Mesenchymal stem cell (in vitro differentiated cells and primary cell): ENCODE data around the gene FAM169A.
"Not testable (repeated sequence)": the region's sequence is repeated elsewhere in the genome, so short reads cannot be mapped to it uniquely, and the experiment has no call there.

Experiments used
- DNase-seq: peaks from one replicate; pipeline ENCODE4 v3.0.0-alpha.2; 2013
- H2AFZ ChIP-seq: one replicate; pipeline ENCODE4 v1.6.1; 2013; ENCODE audit warnings: low read depth, mild to moderate bottlenecking, control low read depth, inconsistent platforms, low read length, moderate library complexity
- H2AK5ac ChIP-seq: 2 replicates; pipeline ENCODE4 v1.6.1; 2013; ENCODE audit warnings: low read length, moderate library complexity, mild to moderate bottlenecking, inconsistent platforms; ENCODE audit not compliant: severe bottlenecking
- H2BK120ac ChIP-seq: one replicate; pipeline ENCODE4 v1.6.1; 2013; ENCODE audit warnings: low read depth, mild to moderate bottlenecking, inconsistent platforms, low read length, moderate library complexity
- H2BK12ac ChIP-seq, 2 experiments: one replicate each; pipeline ENCODE4 v1.6.1; 2013; ENCODE audit warnings: inconsistent platforms in 2 of 2, low read length in 2 of 2, mild to moderate bottlenecking in 2 of 2, moderate library complexity in 2 of 2, control low read depth in 1 of 2
- H2BK15ac ChIP-seq: one replicate; pipeline ENCODE4 v1.6.1; 2013; ENCODE audit warnings: mild to moderate bottlenecking, low read depth, inconsistent platforms; ENCODE audit not compliant: poor library complexity, severe bottlenecking
- H2BK5ac ChIP-seq: 2 replicates; pipeline ENCODE4 v1.6.1; 2013; ENCODE audit warnings: low read depth, mild to moderate bottlenecking, low read length, control low read depth, inconsistent platforms; ENCODE audit not compliant: poor library complexity, severe bottlenecking
- H3K14ac ChIP-seq, 2 experiments: one replicate each; pipeline ENCODE4 v1.6.1; 2013; ENCODE audit warnings: inconsistent platforms in 2 of 2, low read length in 2 of 2, control low read depth in 1 of 2, mild to moderate bottlenecking in 1 of 2, moderate library complexity in 1 of 2
- H3K18ac ChIP-seq, 2 experiments: one replicate each; pipeline ENCODE4 v1.6.1; 2013; ENCODE audit warnings: inconsistent platforms in 2 of 2, low read length in 2 of 2, control low read depth in 1 of 2, low read depth in 1 of 2, mild to moderate bottlenecking in 1 of 2
- H3K23ac ChIP-seq, 2 experiments: one replicate each; pipeline ENCODE4 v1.6.1; 2013; ENCODE audit warnings: inconsistent platforms in 2 of 2, low read length in 2 of 2, mild to moderate bottlenecking in 2 of 2, moderate library complexity in 2 of 2, control low read depth in 1 of 2
- H3K27ac ChIP-seq: 2 replicates; pipeline ENCODE4 v1.5.1; 2013; ENCODE audit warnings: mild to moderate bottlenecking, moderate library complexity, low read length, control low read depth, inconsistent platforms; ENCODE audit not compliant: poor library complexity, severe bottlenecking
- H3K27me3 ChIP-seq, 2 experiments: 2 replicates each; pipeline versions ENCODE4 v1.6.1 to v1.7.0; 2013; ENCODE audit warnings: low read length in 2 of 2, mild to moderate bottlenecking in 2 of 2, moderate library complexity in 2 of 2, control low read depth in 1 of 2, inconsistent platforms in 1 of 2; ENCODE audit not compliant: control insufficient read depth in 1 of 2, insufficient read depth in 1 of 2
- H3K36me3 ChIP-seq, 2 experiments: 2 replicates each; pipeline versions ENCODE4 v1.6.1 to v1.7.0; 2013; ENCODE audit warnings: low read length in 2 of 2, control low read depth in 1 of 2, inconsistent platforms in 1 of 2, low read depth in 1 of 2, mild to moderate bottlenecking in 1 of 2; ENCODE audit not compliant: insufficient read depth in 2 of 2, control insufficient read depth in 1 of 2
- H3K4ac ChIP-seq, 2 experiments: one replicate each; pipeline ENCODE4 v1.6.1; 2013; ENCODE audit warnings: inconsistent platforms in 2 of 2, low read length in 2 of 2, mild to moderate bottlenecking in 2 of 2, moderate library complexity in 2 of 2, control low read depth in 1 of 2, low read depth in 1 of 2
- H3K4me1 ChIP-seq: 2 replicates; pipeline ENCODE4 v1.6.1; 2013; ENCODE audit warnings: low read depth, low read length, control low read depth; ENCODE audit not compliant: control insufficient read depth, insufficient read depth
- H3K4me2 ChIP-seq: 2 replicates; pipeline ENCODE4 v1.6.1; 2013; ENCODE audit warnings: low read length, mild to moderate bottlenecking, inconsistent platforms; ENCODE audit not compliant: poor library complexity, severe bottlenecking
- H3K4me3 ChIP-seq, 2 experiments: 2 replicates each; pipeline versions ENCODE4 v1.5.1 to v1.7.0; 2013; ENCODE audit warnings: low read length in 2 of 2, mild to moderate bottlenecking in 2 of 2, control low read depth in 1 of 2, low read depth in 1 of 2; ENCODE audit not compliant: insufficient read depth in 1 of 2
- H3K79me1 ChIP-seq: replicated peaks from 2 replicates; pipeline ENCODE4 v1.6.1; 2013; ENCODE audit warnings: mild to moderate bottlenecking, control low read depth, low read length, inconsistent platforms; ENCODE audit not compliant: poor library complexity, severe bottlenecking
- H3K9ac ChIP-seq: 2 replicates; pipeline ENCODE4 v1.7.0; 2013; ENCODE audit warnings: mild to moderate bottlenecking, low read length, moderate library complexity
- H3K9me3 ChIP-seq: 2 replicates; pipeline ENCODE4 v1.7.0; 2013; ENCODE audit warnings: mild to moderate bottlenecking, low read length; ENCODE audit not compliant: control insufficient read depth
- H4K8ac ChIP-seq: one replicate; pipeline ENCODE4 v1.6.1; 2013; ENCODE audit warnings: inconsistent platforms, mild to moderate bottlenecking, low read length, moderate library complexity
- H4K91ac ChIP-seq: one replicate; pipeline ENCODE4 v1.6.1; 2013; ENCODE audit warnings: mild to moderate bottlenecking, low read length, inconsistent platforms
- WGBS: methylation state at CpG from one replicate; pipeline ENCODE4 v1.1.7; 2013; ENCODE audit warnings: mixed read lengths; 5-methylcytosine and 5-hydroxymethylcytosine counted together

Gene FAM169A

DNA sequence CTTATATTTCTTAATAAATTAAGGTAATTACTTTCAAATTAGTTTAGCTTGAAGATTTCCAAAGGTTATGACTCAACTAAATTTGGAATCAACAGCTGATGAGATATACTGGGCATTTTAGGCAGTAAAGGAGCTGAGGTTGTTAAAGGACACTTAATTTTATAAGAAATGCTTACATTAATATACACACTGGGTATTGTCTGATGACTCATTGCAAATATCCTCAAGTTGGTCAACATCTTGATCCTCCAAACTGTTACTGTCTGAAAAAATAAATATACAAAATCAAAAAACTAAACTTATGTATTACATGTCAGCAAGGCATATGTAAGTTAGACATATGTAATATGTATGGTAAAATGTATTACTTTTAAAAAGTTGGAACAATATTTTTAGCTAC is 102.7 kb downstream of the FAM169A start:
- no peak overlapping the region for H3K18ac ChIP-seq
- no peaks in the 10 kb centered on the region for H3K9me3 ChIP-seq
- H3K4me3 ChIP-seq: no peak overlapping the region
- no peak overlapping the region for H2AK5ac ChIP-seq
- no peaks in the 10 kb centered on the region for H3K27me3 ChIP-seq
- H2BK5ac ChIP-seq: no peak overlapping the region
- H3K4me1 ChIP-seq: peaks cover 9% of the 10 kb centered on the region
- H4K8ac ChIP-seq: no peak overlapping the region
- peak overlapping the region; percentile 52 for H3K9ac ChIP-seq
- DNase-seq: peak; percentile 15
- peaks cover 0 to 35% of the 10 kb centered on the region in 2 experiments for H3K36me3 ChIP-seq
- H4K91ac ChIP-seq: no peak overlapping the region
- H2BK15ac ChIP-seq: no peak overlapping the region
- H3K4me2 ChIP-seq: no peak overlapping the region
- peaks cover 23% of the 10 kb centered on the region for H3K79me1 ChIP-seq
- no peak overlapping the region for H3K14ac ChIP-seq
- H3K4ac ChIP-seq: no peak overlapping the region
- no peak overlapping the region for H2BK12ac ChIP-seq
- no peak overlapping the region for H3K23ac ChIP-seq
- no peak overlapping the region for H3K27ac ChIP-seq
- no peak overlapping the region for H2AFZ ChIP-seq
- no peak overlapping the region for H2BK120ac ChIP-seq

DNA sequence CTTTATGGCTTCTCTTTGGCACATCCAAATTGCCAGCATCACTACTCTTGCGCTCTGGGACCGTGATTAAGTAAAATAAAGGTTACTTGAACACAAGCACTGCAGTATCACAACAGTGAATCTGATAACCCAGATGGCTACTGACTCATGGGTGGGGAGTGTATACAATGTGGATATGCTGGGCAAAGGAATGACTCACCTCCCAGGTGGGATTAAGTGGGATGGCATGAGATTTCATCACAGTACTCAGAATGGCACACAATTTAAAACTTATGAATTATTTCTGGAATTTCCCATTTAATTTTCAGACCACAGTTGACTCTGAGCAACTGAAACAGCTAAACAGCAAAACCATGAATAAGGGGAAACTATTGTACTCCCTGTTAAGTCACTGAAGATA is 103.6 kb downstream of the FAM169A start:
- DNase-seq: peak; percentile 47
- peak overlapping the region; percentile 73 for H2BK5ac ChIP-seq
- H2AK5ac ChIP-seq: no peak overlapping the region
- no peak overlapping the region for H4K8ac ChIP-seq
- no peaks in the 10 kb centered on the region for H3K9me3 ChIP-seq
- no peak overlapping the region for H3K27ac ChIP-seq
- H3K4me2 ChIP-seq: no peak overlapping the region
- H3K4ac ChIP-seq: no peak overlapping the region
- no peak overlapping the region for H3K4me3 ChIP-seq
- no peak overlapping the region for H3K18ac ChIP-seq
- no peak overlapping the region for H2BK12ac ChIP-seq
- H3K27me3 ChIP-seq: no peaks in the 10 kb centered on the region
- H3K23ac ChIP-seq: no peak overlapping the region
- peaks cover 21% of the 10 kb centered on the region for H3K79me1 ChIP-seq
- no CpG with 5 or more reads among the region's 2 CpGs for WGBS
- no peak overlapping the region for H2BK120ac ChIP-seq
- H3K9ac ChIP-seq: peak overlapping the region; percentile 52
- no peak overlapping the region for H4K91ac ChIP-seq
- no peak overlapping the region for H2AFZ ChIP-seq
- H3K14ac ChIP-seq: no peak overlapping the region
- no peak overlapping the region for H2BK15ac ChIP-seq
- peaks cover 9% of the 10 kb centered on the region for H3K4me1 ChIP-seq
- peaks cover under 1 to 44% of the 10 kb centered on the region in 2 experiments for H3K36me3 ChIP-seq

DNA sequence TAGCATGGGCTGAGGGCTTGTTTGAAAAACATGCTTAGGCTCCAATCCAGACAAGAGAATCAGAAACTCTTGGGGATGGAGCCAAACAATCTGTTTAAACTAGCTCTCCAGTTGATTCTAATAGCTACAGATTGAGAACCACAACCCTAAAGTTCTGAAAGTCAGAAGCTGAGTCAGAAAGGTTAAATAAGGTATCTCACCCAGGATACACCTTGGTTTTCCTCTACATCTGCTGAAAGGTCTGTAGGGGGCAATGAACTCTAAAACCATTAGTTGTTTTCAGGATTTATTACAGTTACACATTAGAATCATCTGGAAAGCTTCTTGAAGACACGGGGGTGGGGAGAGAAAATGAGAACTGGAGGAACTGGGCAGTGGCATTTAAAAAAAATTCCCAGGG is 104.9 kb downstream of the FAM169A start:
- WGBS: 100% methylated on average over 1 of the region's 1 CpG
- no peak overlapping the region for H3K18ac ChIP-seq

DNA sequence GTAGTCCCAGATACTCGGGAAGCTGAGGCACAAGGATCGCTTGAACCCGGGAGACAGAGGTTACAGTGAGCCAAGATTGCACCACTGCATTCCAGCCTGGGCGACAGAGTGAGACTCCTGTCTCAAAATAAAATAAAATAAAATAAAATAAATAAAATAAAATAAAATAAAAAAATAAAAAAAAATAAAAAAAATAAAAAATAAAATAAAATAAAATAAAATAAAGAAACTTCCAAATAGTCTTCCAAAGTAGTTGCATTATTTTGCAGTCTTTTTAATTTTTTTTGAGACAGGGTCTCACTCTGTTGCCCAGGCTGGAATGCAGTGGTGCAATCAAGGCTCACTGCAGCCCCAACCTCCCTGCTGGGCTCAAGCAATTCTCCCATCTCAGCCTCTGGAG is 117.4 kb downstream of the FAM169A start:
- H3K14ac ChIP-seq, H2BK120ac ChIP-seq, H4K8ac ChIP-seq, H3K79me1 ChIP-seq, H3K4me3 ChIP-seq, H3K27me3 ChIP-seq, H3K4ac ChIP-seq, H3K4me2 ChIP-seq, H2BK5ac ChIP-seq, DNase-seq, H3K9ac ChIP-seq, H2BK15ac ChIP-seq, H3K23ac ChIP-seq, H2AFZ ChIP-seq, H3K9me3 ChIP-seq, H3K4me1 ChIP-seq, H3K27ac ChIP-seq, H4K91ac ChIP-seq, H2BK12ac ChIP-seq, H3K18ac ChIP-seq, H2AK5ac ChIP-seq: not testable (repeated sequence)
- WGBS: 100% methylated on average over 3 of the region's 4 CpGs
- H3K36me3 ChIP-seq: peaks cover 6 to 81% of the 10 kb centered on the region in 2 experiments

More for the DNA sequence above, 104.9 kb downstream of the FAM169A start:
- no peak overlapping the region for H3K14ac ChIP-seq
- no peak overlapping the region for H3K27ac ChIP-seq
- no peak for DNase-seq
- H3K4ac ChIP-seq: no peak overlapping the region
- peaks cover 6% of the 10 kb centered on the region for H3K9me3 ChIP-seq
- H2BK120ac ChIP-seq: no peak overlapping the region
- H2BK12ac ChIP-seq: no peak overlapping the region
- H4K91ac ChIP-seq: no peak overlapping the region
- H2BK15ac ChIP-seq: no peak overlapping the region
- no peak overlapping the region for H2AK5ac ChIP-seq
- H3K27me3 ChIP-seq: no peaks in the 10 kb centered on the region
- peaks cover 25% of the 10 kb centered on the region for H3K79me1 ChIP-seq
- H3K4me3 ChIP-seq: no peak overlapping the region
- no peak overlapping the region for H3K4me2 ChIP-seq
- no peak overlapping the region for H4K8ac ChIP-seq
- H2BK5ac ChIP-seq: no peak overlapping the region
- H3K23ac ChIP-seq: no peak overlapping the region
- no peak overlapping the region for H3K9ac ChIP-seq
- no peak overlapping the region for H2AFZ ChIP-seq
- H3K36me3 ChIP-seq: peaks cover 3 to 57% of the 10 kb centered on the region in 2 experiments
- peaks cover 9% of the 10 kb centered on the region for H3K4me1 ChIP-seq
